GM18498 (cell line): ENCODE results near the gene LONRF3.

Experiments
- ATAC-seq: cut with Tn5 transposase; IDR thresholded peaks from one replicate; pipeline ENCODE4 v1.9.1; 2021; ENCODE audit warnings: mild to moderate bottlenecking, moderate library complexity; ENCODE audit not compliant: unreplicated experiment

Gene LONRF3

DNA sequence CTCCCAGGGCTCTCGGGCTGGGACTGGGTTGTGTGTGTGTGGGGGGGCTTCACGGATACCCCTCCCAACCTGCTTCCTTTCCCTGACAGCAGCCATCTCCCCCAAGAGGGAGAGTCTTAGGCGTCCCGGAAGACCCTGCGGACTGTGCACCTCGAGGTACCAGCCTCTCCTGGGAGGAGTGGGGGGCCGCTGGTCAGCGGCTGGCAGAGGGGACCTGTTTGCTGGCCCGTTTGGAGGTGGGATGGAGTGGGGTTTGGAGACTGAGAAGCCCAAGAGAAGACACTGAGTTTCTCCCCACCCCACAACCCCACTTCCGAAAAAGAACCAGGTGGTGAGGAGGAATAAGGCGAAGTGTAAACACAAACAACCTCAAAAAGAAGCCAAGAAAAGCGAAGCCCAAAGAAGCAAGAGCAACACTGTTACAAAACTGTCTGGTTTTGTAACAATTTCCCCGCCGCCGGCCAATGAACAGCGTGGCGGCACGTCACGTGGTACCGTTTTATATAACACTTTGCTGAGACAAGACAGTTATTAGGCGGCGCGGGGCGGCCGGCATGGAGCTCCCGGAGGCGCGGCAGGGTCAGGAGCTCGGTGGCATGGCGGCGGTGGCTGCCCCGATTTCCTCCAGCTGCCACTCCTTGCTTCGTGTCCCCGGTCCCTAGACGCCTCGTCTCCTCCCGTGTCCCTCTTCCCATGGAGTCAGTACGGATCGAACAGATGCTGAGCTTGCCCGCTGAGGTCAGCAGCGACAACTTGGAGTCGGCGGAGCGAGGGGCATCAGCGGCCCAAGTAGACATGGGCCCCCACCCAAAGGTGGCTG is at the start of gene LONRF3:
TSS of gene LONRF3 (plus strand) at position 531 of the 820 bp plus-strand sequence. CDS start at position 694, 163 bp downstream.
- ATAC-seq, result peak; percentile 26

DNA sequence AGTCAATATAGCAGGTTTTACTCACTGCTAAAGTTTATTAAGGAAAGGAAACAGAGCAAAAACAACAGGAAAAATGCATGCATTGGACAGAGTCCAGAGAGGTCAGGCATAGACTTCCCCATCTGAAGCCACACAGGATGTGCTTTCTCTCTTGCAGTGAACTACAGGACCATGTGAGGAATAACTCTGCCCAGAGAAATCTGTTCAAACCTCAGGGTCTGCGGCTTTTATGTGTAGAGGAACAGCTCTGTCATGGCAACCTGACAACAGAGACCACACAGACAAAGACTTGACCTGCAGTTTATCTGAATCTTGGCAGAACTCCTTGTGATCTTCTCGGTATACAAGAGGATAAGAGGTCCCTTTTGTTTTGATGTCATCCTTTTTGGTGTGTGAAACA is 46.3 kb upstream of the LONRF3 start:
- no peak for ATAC-seq

DNA sequence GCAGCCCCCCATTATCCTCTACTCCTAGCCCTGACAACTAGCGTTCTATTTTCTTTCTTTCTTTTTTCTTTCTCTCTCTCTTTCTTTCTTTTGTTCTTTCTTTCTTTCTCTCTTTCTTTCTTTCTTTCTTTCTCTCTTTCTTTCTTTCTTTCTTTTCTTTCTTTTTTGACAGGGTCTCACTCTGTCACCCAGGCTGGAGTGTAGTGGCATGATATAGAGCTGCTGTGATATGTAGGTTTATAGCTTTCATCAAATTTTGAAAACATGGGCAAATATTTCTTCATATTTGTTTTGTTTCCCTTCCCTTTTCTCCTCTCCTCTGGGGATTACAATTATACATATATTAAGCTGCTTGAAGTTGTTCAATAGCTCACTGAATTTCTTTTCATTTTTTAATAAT is 39.1 kb upstream of the LONRF3 start:
- ATAC-seq, result no peak

DNA sequence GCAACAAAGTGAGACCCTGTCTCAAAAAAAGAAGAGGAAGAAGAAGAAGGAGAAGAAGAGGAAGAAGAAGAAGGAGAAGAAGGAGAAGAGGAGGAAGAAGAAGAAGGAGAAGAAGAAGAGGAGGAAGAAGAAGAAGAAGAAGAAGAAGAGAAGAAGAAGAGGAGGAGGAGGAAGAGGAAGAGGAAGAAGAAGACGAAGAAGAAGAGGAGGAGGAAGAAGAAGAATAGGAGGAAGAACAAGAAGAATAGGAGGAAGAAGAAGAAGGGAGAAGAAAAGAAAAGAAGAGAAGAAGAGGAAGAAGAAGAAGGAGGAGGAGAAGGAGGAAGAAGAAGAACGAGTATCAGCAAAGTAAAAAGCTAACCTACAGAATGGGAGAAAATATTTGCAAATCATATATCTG is 33.3 kb upstream of the LONRF3 start:
- no peak for ATAC-seq

DNA sequence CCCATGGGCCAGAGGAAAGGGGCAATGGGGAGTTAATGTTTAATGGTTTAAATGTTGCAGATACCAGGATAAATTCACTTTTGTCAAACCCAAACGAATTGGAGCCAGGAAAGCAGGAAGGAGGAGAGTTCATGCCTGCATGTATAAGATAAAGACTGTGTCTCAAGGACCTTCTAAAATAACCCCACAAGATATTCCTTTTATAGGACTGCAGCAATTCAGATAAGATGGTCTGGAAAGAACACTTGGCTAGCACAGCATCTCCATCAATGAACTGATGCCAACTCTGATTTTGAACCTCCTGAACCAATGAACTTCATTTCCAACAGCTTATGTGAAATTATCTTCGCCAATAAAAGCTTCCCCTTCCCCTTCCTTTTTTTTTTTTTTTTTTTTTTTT is 31.3 kb upstream of the LONRF3 start:
- ATAC-seq, result no peak

DNA sequence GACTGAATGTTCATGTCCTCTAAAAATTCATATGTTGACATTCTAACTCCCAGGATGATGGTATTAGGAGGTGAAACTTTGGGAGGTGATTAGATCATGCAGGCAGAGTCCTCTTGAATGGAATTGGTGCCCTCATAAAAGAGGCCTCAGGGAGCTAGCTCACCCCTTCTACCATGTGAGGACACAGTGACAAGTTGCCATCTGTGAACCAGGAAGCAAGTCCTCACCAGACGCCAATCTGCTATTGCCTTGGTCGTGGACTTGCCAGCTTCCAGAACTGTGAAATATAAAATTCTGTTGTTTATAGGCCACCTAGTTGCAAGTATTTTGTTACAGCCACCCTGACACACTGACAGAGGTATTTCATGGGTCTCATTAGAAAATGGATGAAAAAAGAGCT is 28.5 kb upstream of the LONRF3 start:
- no peak for ATAC-seq

DNA sequence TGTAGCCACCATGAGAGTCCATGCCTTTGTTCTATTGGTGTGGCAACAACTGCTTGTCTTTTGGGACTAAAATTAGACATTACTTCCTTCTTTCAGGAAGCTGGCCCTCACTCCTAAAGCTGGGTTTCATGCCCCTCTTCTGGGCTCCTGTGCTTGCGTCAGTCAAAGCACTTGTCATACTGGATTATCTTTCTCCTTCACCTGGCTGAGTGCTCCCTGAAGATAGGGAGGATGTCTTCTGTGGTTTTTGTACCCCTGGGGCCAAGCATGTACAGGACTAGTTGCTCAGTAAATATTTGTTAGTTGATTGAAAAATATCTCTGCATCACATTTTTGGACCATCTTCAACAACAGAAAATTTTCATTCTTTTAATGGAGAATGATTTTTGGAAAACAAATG is 26.1 kb upstream of the LONRF3 start:
- no peak for ATAC-seq

DNA sequence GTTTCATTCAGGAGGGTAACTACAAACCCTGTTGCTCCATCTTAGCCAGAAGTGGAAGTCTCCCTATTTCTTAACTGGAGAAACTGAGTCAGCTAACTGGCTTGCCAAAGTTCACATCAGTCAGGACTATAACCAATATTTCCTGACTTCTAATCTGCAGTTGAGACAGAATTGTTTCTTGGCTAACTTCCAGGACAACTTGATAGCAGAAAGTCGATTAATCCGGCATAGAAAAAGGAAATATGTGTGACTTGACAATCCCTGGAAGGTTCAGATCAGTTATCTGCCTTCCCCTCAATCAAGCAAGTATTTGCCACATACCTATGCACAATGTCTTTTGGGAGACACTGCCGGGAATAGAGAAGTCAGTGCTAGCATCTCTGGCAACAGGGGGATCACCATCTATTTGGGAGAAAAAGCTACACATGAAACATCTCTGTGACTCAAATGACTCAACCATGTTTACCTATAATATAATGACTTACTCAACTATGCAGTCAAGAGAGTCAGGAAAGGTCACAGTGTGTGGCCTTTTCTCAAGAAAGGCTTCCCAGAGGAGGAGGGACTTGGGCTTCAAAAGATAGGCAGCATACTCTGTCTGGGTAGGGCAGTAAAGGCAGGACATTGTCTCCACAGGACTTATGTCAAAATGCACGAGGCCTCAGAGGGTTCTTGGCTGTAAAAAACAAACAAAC is 12.4 kb upstream of the LONRF3 start:
- no peak for ATAC-seq

DNA sequence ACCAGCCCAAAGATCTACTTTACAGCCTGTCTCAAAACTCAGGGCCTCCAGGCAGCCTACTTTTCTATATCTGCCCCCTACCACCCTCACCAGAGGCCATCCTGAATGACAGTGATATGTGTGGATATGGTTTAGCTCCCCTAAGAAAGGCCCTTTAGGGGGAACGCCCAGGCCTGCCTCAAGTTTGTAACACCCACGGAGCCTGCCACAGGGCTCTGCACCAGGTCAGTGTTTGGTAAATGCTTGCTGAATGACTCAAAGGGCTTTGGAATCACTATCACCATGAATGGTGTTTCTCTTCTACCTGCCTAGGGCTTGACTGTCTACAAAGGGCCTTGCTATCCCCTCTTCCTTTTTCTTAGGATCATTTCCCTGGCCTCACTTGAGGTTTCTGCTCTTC is 11.3 kb upstream of the LONRF3 start:
- no peak for ATAC-seq

DNA sequence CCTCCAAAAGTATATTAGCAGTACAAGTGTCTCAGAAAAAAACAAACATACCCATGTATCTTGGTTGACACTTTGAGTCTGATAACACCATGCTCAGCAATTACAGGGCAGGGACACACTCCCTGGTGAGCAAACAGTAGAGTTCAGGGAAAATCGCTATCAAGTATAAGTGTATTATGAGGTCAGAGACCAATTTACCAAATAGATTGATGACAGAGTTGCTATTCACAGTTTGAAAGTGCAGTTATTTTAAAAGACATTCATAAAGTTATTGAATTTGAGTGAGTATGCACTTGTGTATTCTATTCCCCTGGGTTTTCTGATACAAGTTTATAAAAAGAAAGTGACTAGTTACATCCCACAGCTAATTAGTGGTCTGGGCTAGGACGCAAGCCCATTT is 10.2 kb upstream of the LONRF3 start:
- ATAC-seq, result no peak

DNA sequence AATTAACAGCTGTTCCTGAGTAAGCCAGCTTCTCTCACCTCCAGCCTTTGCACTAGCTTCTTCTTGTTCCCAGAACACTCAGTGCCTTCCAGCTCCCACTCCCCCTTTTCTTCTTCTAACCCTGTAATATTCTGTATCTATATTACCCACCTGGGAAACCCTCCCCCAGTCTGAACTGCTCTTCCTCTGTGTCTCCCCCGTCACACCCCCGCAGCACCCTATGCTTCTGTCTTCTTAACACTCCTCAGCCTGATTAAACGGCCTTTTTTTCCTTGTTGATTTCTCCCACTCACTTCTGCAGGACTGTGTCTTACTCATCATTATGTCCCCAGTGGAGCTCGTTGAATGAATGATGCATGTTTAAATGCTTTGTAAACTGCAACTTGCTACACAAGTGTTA is 9.0 kb upstream of the LONRF3 start:
- ATAC-seq, result no peak

DNA sequence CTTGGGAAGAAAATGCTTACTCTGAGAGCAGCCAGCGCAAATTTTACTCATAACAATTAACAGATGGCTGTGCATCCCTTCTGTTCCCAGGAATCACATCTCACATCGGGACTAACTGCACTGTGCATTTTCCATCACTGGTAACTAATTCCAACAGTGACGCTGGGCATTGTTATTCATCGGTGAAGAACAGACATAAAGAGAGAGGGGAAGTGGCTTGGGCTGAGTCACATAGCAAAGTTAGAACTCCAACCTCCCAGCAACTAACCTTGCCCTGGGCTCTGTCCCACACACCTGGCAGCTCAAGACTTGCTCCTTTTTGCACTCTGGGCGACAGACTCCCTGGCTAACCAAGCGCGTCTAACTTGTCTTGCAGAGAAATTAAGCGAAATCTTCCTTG is 6.4 kb upstream of the LONRF3 start:
- no peak for ATAC-seq

DNA sequence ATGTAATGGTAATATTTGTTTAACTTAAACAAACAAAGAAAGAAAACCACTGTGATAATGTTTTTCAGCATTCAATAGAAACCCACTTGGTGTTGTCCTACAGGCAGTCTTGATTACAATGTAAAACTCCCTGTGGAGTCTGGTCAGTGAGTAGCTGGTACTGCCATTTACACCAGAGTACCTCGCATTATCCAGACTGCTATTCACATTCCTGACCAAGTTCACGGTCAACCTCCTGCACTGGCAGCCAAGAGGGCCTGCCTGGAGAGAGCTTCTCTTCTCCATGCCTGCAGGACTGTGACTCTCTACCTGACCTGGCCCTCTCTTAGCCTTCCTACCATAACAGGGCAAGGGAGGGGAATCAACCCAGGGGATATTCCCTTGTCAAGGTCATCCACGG is 2.9 kb upstream of the LONRF3 start:
- no peak for ATAC-seq

DNA sequence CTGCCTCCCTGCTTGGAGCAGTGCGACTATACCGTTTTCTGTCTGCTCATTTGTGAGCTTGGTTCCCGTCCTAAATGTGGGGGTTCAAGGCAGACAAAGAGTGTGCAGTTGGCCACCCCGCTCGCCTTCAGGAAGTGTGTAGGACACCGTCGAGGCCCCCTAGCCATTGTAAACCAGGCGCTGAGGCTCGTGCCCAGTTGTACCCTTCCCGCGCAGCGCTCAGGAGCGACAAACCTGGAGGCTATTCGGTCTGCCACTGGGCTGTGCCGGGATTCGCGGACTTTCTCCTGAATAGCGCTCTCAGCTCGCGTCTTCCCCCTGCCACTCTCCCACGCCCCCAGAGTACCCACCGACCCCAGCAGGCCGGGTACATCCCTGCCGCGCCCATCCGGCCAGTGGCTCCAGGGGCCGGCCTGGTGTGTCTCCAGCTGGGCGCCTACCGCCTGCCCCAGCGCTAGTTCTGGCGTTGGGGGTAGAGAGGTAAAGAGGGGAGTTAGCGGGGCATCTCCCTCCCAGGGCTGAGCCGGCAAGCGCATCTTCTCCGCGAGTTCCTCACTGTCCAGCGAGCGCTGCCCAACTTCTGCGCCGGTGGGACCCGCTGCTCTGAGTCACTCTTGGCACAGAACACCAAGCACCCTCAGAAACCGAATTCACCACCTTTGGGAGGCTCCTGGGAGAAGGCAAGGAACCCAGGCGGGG is 880 bp upstream of the LONRF3 start:
- ATAC-seq, result no peak

DNA sequence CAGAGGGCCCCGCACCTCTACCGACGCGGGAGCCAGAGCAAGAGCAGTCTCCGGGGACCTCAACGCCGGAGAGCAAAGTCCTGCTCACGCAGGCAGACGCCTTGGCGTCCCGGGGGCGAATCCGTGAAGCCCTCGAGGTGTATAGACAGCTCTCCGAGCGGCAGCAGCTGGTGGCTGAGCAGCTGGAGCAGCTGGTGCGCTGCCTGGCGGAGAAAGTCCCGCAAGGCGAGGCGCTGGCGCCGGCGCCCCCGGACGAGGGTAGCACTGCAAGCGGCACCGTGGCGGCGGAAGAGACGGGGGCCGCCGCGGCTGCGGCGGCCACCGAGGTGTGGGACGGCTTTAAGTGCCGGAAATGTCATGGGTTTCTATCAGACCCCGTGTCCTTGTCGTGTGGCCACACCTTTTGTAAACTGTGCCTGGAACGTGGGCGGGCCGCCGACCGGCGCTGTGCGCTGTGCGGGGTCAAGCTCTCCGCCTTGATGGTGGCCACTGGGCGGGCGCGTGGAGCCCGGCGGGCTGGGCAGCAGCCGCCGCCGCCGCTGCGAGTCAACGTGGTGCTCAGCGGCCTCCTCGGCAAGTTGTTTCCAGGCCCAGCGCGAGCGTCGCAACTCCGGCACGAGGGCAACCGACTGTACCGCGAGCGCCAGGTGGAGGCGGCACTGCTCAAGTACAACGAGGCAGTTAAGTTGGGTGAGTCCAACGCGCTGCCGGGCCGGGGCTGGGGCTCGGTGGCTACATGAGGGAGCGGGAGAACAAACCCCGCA is 672 bp downstream of the LONRF3 start:
- peak; percentile 59 for ATAC-seq

DNA sequence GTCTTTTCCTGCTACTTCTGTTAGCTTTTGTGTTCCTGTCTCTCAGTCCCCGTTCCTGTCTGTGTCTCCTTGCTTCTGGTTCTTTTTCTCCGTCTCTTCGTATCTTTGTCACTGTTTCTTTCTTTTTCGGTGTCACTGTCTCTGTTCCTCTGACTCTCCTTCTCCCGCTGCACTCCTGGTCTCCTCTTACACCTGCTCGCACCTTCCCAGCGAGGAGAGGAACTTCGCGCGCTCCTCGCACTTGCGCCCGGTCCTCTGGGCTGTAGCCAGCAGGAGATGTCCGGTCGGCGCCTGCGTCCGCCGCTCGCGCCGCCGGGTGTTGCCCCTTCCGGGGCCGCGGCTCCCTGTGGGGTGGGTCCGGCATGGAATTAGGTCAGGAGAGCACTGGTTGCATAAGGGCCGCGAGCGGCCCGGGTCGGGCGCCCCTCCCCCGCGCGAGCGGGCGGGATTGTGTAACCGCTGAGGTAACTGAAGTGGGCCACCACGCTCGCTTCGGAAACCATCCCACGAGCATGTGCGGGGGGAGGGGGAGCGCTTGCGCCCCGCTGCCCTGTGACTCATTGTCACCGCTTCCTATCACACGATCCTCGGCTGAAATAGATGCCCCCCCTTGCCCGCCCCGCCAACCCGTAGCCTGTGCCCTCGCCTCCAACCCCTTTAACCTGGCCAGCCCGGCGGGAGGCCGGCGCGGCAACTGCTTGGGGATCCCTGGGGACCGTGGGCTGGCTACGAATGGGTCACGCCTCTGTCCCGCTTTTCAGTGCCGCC is 1.6 kb downstream of the LONRF3 start:
- no peak for ATAC-seq

DNA sequence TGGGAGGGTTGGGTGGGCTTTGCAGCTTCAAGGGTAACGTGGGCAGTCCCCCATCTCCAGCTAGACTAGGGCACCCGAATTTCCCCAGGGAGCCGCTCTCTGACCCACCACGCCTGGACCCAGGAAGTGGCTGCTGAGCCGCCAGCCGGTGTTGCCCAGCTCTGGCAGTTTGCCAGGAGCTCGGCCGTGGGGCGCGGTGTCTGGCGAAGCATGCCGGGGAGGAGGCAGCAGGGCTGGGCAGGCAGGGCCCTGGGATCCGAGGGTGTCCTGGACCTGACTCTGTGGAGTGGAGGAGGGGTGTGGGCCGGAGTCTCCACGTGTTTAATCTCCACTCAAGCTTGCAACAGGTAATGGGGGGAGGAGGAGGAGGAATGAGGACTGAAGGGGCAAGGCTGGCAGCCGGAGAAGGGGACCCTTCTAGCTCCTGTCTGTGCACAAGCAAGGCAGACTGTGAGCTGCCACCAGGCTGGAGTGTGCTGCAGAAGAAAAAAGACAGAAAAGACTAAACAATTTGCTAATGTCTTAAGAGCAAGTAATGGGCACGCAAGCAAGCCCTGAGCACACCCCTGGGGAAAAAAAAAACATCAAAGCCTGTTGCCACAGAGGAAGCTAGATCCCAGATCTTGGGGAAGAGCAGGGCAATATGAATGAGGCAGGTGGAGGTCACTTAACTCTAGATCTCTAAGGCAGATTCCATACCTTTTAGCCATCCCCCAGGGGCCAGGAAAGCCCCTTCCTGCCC is 2.4 kb downstream of the LONRF3 start:
- no peak for ATAC-seq

DNA sequence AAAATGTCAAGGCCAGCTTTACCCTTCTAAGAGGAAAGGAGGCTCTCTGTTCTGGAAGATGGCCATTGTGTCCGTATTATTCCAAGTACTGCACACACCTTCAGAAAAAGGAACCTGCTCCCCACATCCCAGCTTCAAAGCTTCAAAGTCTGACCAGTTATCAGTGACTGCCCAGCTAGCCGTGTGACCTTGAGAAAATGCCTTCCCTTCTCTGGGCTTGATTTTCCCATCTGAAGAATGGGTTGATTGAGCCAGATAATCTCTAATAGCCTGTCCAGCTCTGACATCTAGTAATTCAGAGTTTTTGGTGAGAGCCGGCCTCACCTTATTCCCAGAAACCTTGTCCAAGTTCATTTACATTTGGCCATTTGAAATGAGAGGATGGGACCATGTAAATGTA is 3.0 kb downstream of the LONRF3 start:
- no peak for ATAC-seq

DNA sequence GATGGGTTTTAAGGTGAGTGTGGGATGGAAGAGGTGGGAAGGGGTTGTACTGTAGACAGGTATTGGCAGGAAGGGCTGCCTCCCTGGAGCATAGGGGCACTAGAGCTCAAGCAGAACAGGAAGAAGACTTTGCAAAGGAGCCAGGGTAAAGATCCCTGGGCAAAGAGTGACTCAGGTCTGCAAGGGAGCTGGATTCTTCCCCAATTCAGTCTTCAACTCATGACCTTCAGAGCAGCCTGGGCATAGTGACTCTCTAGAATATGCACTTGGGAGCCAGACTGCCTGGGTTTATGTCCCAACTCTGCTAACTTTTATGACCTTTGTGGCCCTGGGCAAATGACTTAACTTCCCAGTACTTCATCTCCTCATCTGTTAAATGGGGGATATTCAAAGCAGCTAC is 4.0 kb downstream of the LONRF3 start:
- ATAC-seq, result no peak

DNA sequence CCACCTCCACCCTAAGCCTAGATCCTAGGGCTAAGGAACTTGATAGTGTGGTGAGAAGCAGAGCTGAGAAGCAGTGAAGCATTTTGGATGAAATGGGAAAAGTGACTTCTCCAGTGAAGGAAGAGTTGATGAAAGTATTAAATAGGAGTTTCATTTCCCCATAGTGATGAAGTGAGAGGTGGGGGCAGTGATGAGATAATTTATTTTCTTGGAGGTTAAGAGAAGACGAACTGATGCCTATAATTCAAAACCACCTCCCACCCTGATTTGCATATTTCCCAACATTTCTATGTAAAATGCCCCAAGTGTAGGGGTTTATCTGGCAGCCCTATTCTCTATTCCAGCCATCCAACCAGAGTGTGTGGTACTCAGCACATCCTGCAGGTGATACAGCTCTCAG is 6.3 kb downstream of the LONRF3 start:
- ATAC-seq, result no peak
